T-cell (primary cell): ENCODE results near the gene DDX51. TPM values are rescaled to one million over a fixed set of nuclear protein-coding genes. Genes with fewer than 3 reads are reported as not detected.

ENCODE experiments used
- ATAC-seq, 4 experiments: fragments of 200-7000 bp in 3 of 4; fragments of 150-1000 bp in 1 of 4; cut with Tn5 transposase; replicated peaks in 1 of 4; 1 replicate in 3 of 4; 2 replicates in 1 of 4; pipeline ENCODE4 v1.10.0; 2021; ENCODE audit warnings: moderate library complexity in 3 of 4, mild to moderate bottlenecking in 2 of 4, moderate number of reproducible peaks in 1 of 4
- CTCF ChIA-PET, 2 donors: fragments of 300-600 bp; sonication (Branson Sonifier 250); formaldehyde crosslinking; loops; one replicate each; lab custom pipeline; 2022; ENCODE audit warnings: antibody characterized with exemption in 2 of 2; lab: Charles Lee
- POLR2A ChIA-PET, 2 donors: fragments of 300-600 bp; sonication (Branson Sonifier 250); formaldehyde crosslinking; loops; one replicate each; lab custom pipeline; 2022; ENCODE audit warnings: antibody characterized with exemption in 2 of 2; lab: Charles Lee
- DNase-seq, 35 experiments: peaks; one replicate each; pipeline versions ENCODE4 v3.0.0 to v3.0.0-alpha.2; 2013 to 2023
- H3K27ac ChIP-seq: one replicate; pipeline ENCODE4 v1.5.1; 2013; ENCODE audit warnings: low read length
- H3K27me3 ChIP-seq, 2 experiments: replicated peaks in 1 of 2; 1 replicate in 1 of 2; 2 replicates in 1 of 2; pipeline versions ENCODE4 v1.6.1 to v1.7.0; 2013; ENCODE audit warnings: low read length in 1 of 2, mixed read lengths in 1 of 2; ENCODE audit not compliant: control insufficient read depth in 2 of 2, insufficient read depth in 2 of 2; ENCODE audit errors: extremely low read depth in 1 of 2
- H3K36me3 ChIP-seq, 2 donors: 1 replicate in 1 of 2; 2 replicates in 1 of 2; pipeline versions ENCODE4 v1.6.1 to v1.7.0; 2013; ENCODE audit warnings: low read length in 1 of 2; ENCODE audit not compliant: control insufficient read depth in 2 of 2, insufficient read depth in 1 of 2; ENCODE audit errors: extremely low read depth in 1 of 2
- H3K4me1 ChIP-seq, 2 experiments: 1 replicate in 1 of 2; 2 replicates in 1 of 2; pipeline versions ENCODE4 v1.6.1 to v1.7.0; 2013; ENCODE audit warnings: low read length in 2 of 2, mixed read lengths in 1 of 2; ENCODE audit not compliant: insufficient read depth in 2 of 2, control insufficient read depth in 1 of 2; ENCODE audit errors: extremely low read depth in 1 of 2
- H3K4me3 ChIP-seq, 2 donors: 1 replicate in 1 of 2; 2 replicates in 1 of 2; pipeline versions ENCODE4 v1.5.1 to v1.7.0; 2013; ENCODE audit warnings: mild to moderate bottlenecking in 2 of 2, low read length in 1 of 2, moderate library complexity in 1 of 2; ENCODE audit not compliant: control insufficient read depth in 1 of 2; ENCODE audit errors: extremely low read depth in 1 of 2
- H3K9me3 ChIP-seq: 2 replicates; pipeline ENCODE4 v1.7.0; 2013
- H3K27ac Mint-ChIP-seq, 2 donors: one replicate each; pipeline ENCODE4 v1.8.0; 2020 to 2021; ENCODE audit warnings: mild to moderate bottlenecking in 2 of 2, mixed read lengths in 2 of 2
- H3K27me3 Mint-ChIP-seq, 2 donors: one replicate each; pipeline ENCODE4 v1.8.0; 2021 to 2022; ENCODE audit warnings: mixed read lengths in 2 of 2
- H3K36me3 Mint-ChIP-seq: one replicate; pipeline ENCODE4 v1.8.0; 2021; ENCODE audit warnings: mixed read lengths
- H3K4me1 Mint-ChIP-seq, 3 donors: one replicate each; pipeline ENCODE4 v1.8.0; 2020 to 2022; ENCODE audit warnings: mixed read lengths in 3 of 3, mild to moderate bottlenecking in 1 of 3
- H3K4me3 Mint-ChIP-seq, 3 donors: one replicate each; pipeline ENCODE4 v1.8.0; 2020 to 2022; ENCODE audit warnings: mild to moderate bottlenecking in 3 of 3, mixed read lengths in 3 of 3, moderate library complexity in 3 of 3
- H3K9me3 Mint-ChIP-seq, 3 donors: one replicate each; pipeline ENCODE4 v1.8.0; 2020 to 2022; ENCODE audit warnings: mixed read lengths in 3 of 3
- WGBS: methylation state at CpG from one replicate; pipeline ENCODE4 v1.1.5; 2013; ENCODE audit warnings: missing lambda C conversion rate; ENCODE audit not compliant: insufficient coverage; 5-methylcytosine and 5-hydroxymethylcytosine counted together
- total RNA-seq, 35 experiments: library from RNA in 6 of 35; stranded (reverse) in 6 of 35; fragments of 120-200 nt in 1 of 35; gene quantifications; one replicate each; pipeline versions ENCODE4 v1.2.1 to v1.2.4 and lab custom pipeline; 2013 to 2026

Gene DDX51
- total RNA-seq (10 to 100 TPM; 41.9 to 58.6 (median 49.0) TPM), total RNA-seq (lab: John Stamatoyannopoulos, UW) (57.4 to 150 (median 75.8) reads per million in 29 experiments)
- 15.4 TPM for total RNA-seq (2013)

- POLR2A ChIA-PET, result no interaction called here
These were observed at the start of gene DDX51, which contains the start of gene NOC4L for GRCh38 chr12:132144115-132144809. DDX51 (minus strand) TSS chr12:132144319; CDS start chr12:132144296, 23 bp downstream. NOC4L (plus strand) TSS chr12:132144457; CDS start chr12:132144489, 32 bp downstream.

GRCh38 chr12:132191715-132192553, 47.8 kb upstream of the DDX51 start:
- Histone ChIP-seq H3K27me3 (no peaks in the 10 kb centered on the region), H3K4me3 (no peak overlapping the region), H3K9me3 (no peaks in the 10 kb centered on the region), H3K4me1 (peaks cover 2 to 39% of the 10 kb centered on the region in 2 experiments), H3K27ac (no peak overlapping the region), H3K36me3 (peaks cover 0 to 5% of the 10 kb centered on the region in 2 donors)
- WGBS, result 90% methylated on average over 27 of the region's 31 CpGs
- H3K27me3 Mint-ChIP-seq, result no peaks in the 10 kb centered on the region
- no peak for ATAC-seq
- POLR2A ChIA-PET, result no interaction called here
- no peak overlapping the region for H3K27ac Mint-ChIP-seq
- peaks cover 21 to 35% (median 23%) of the 10 kb centered on the region in 3 donors for H3K4me1 Mint-ChIP-seq
- DNase-seq, result no peak
- CTCF ChIA-PET, result no interaction called here
- no peak overlapping the region for H3K4me3 Mint-ChIP-seq
- H3K9me3 Mint-ChIP-seq, result peaks cover 0 to 10% (median 8%) of the 10 kb centered on the region in 3 donors
- peaks cover 10% of the 10 kb centered on the region for H3K36me3 Mint-ChIP-seq

More at GRCh38 chr12:132144115-132144809, at the start of gene DDX51, which contains the start of gene NOC4L:
- H3K27me3 ChIP-seq, result no peaks in the 10 kb centered on the region
- peaks cover 29 to 37% (median 31%) of the 10 kb centered on the region in 3 donors for H3K4me1 Mint-ChIP-seq
- no peaks in the 10 kb centered on the region for H3K9me3 ChIP-seq
- H3K4me3 Mint-ChIP-seq, result peak within 1 kb of the TSS; percentile 86 to 92 (median 88)
- ATAC-seq (peak; percentile 92 to 93 (median 92)), DNase-seq (peak; percentile 88 to 99 (median 93))
- H3K9me3 Mint-ChIP-seq, result no peaks in the 10 kb centered on the region
- peaks cover 13 to 58% of the 10 kb centered on the region in 2 donors for H3K36me3 ChIP-seq
- peaks cover 11% of the 10 kb centered on the region for H3K36me3 Mint-ChIP-seq
- peaks cover 0 to 2% of the 10 kb centered on the region in 2 donors for H3K27me3 Mint-ChIP-seq
- peak within 1 kb of the TSS; percentile 75 to 80 for H3K4me3 ChIP-seq
- peaks cover 11 to 48% of the 10 kb centered on the region in 2 experiments for H3K4me1 ChIP-seq
- H3K27ac ChIP-seq, result peak within 1 kb of the TSS; percentile 65
- CTCF ChIA-PET, result interaction anchor here in 1 of 2 donors (0.8 kb wide), 1 partner anchor 9 kb away, joined by 3 read pairs; no protein-coding TSS in a partner anchor
- peak within 1 kb of the TSS; percentile 88 to 92 for H3K27ac Mint-ChIP-seq
- under 1% methylated on average over 100 of the region's 100 CpGs for WGBS

- ATAC-seq (no peak), DNase-seq (no peak)
- Mint-ChIP-seq H3K36me3 (peaks cover 10% of the 10 kb centered on the region), H3K4me1 (peaks cover 31 to 44% (median 31%) of the 10 kb centered on the region in 3 donors), H3K4me3 (peak overlapping the region; percentile 95 to 97 (median 97)), H3K27me3 (no peaks in the 10 kb centered on the region), H3K9me3 (peaks cover 0 to 10% (median 8%) of the 10 kb centered on the region in 3 donors), H3K27ac (peak overlapping the region; percentile 23 to 39)
- 94% methylated on average over 15 of the region's 30 CpGs for WGBS
- Histone ChIP-seq H3K27ac (peak overlapping the region; percentile 76), H3K4me3 (peak overlapping the region in 1 of 2 donors; percentile 63), H3K4me1 (peaks cover 6 to 48% of the 10 kb centered on the region in 2 experiments), H3K27me3 (no peaks in the 10 kb centered on the region), H3K36me3 (peaks cover 0 to 5% of the 10 kb centered on the region in 2 donors), H3K9me3 (no peaks in the 10 kb centered on the region)
- ChIA-PET CTCF (no interaction called here), POLR2A (no interaction called here)
These were observed 46.8 kb upstream of the DDX51 start for GRCh38 chr12:132190834-132191500.

GRCh38 chr12:132190012-132190755, 46.1 kb upstream of the DDX51 start:
- CTCF ChIA-PET, result no interaction called here
- Mint-ChIP-seq H3K4me3 (peak overlapping the region; percentile 95 to 97 (median 97)), H3K27me3 (no peaks in the 10 kb centered on the region), H3K9me3 (peaks cover 0 to 10% (median 8%) of the 10 kb centered on the region in 3 donors), H3K36me3 (peaks cover 10% of the 10 kb centered on the region), H3K27ac (peak overlapping the region; percentile 93 to 98), H3K4me1 (peaks cover 39 to 52% (median 39%) of the 10 kb centered on the region in 3 donors)
- peak overlapping the region; percentile 76 for H3K27ac ChIP-seq
- ATAC-seq (peak; percentile 2 to 5 (median 3)), DNase-seq (no peak)
- POLR2A ChIA-PET, result no interaction called here
- H3K27me3 ChIP-seq, result no peaks in the 10 kb centered on the region
- peaks cover 9 to 56% of the 10 kb centered on the region in 2 experiments for H3K4me1 ChIP-seq
- 33% methylated on average over 44 of the region's 59 CpGs for WGBS
- peak overlapping the region; percentile 53 to 63 for H3K4me3 ChIP-seq
- no peaks in the 10 kb centered on the region for H3K9me3 ChIP-seq
- peaks cover 0 to 5% of the 10 kb centered on the region in 2 donors for H3K36me3 ChIP-seq

- WGBS, result under 1% methylated on average over 69 of the region's 69 CpGs
- H3K36me3 Mint-ChIP-seq, result peaks cover 10% of the 10 kb centered on the region
- H3K4me1 Mint-ChIP-seq, result peaks cover 42 to 55% (median 45%) of the 10 kb centered on the region in 3 donors
- Histone ChIP-seq H3K4me1 (peaks cover 11 to 63% of the 10 kb centered on the region in 2 experiments), H3K4me3 (peak overlapping the region; percentile 86 to 87), H3K27me3 (no peaks in the 10 kb centered on the region), H3K9me3 (no peaks in the 10 kb centered on the region), H3K36me3 (peaks cover 0 to 5% of the 10 kb centered on the region in 2 donors), H3K27ac (peak overlapping the region; percentile 76)
- no peaks in the 10 kb centered on the region for H3K27me3 Mint-ChIP-seq
- CTCF ChIA-PET, result no interaction called here
- peak overlapping the region; percentile 94 to 98 for H3K27ac Mint-ChIP-seq
- H3K9me3 Mint-ChIP-seq, result peaks cover 0 to 10% (median 8%) of the 10 kb centered on the region in 3 donors
- peak; percentile 87 to 96 (median 92) for DNase-seq
- peak overlapping the region; percentile 95 to 97 (median 97) for H3K4me3 Mint-ChIP-seq
- ATAC-seq, result peak; percentile 84 to 94 (median 91)
- POLR2A ChIA-PET, result no interaction called here
These were observed 45.4 kb upstream of the DDX51 start for GRCh38 chr12:132189378-132190011.
